Cerebellar nuclear complex (tissue), 1 donor: Measurements from ENCODE around the gene MRPL48.
"Not testable (repeated sequence)": the region's sequence is repeated elsewhere in the genome, so short reads cannot be mapped to it uniquely, and the experiment has no call there.

ENCODE experiments used
- DNase-seq, 2 experiments: peaks; one replicate each; lab custom pipeline; 2025; lab: John Stamatoyannopoulos, UW

Gene MRPL48

DNA sequence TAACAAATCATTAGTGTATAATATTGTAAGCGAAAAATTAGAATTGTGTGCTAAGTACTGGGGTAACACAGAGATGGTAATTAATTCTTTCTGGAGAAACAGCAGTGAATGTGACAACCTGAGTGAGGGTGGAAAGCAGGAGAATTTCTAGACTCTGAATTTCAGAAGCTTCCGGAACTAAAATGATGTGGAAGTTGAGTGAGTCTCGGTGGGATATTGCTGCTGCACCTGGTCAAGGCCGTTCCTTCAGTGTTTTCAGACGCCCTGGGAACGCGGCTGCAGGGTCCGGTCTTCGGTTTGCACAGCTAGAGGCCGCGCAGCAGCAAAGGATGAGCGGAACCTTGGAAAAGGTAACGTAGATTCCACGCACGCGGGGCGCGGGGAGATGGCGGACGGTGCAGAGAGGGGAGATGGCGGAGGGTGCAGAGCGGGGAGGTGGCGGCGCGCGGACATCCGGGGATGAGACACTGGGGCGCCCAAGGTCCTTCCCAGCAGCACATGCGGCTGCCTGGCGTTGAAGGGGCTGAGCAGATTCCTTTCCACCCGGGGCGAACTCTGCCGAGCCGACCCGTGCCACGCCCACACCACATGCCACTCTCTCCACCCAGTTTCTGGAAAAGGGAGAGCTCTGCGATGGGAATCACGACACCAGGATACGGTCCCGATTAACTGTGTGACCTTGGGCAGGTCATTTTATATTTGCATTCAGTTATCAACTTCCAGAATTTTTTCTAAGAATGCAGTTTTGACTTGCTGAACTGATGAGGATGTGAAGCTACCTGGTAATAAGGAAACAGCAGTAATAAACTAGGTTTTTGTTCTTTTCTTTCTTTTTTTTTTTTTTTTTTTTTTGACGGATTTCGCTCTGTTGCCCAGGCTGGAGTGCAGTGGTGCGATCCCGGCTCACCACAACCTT, at the start of gene MRPL48:
TSS of gene MRPL48 (plus strand) at position 232 of the 916 bp plus-strand sequence. CDS start at position 330, 98 bp downstream.
- peak in 1 of 2 experiments; percentile 62 for DNase-seq

DNA sequence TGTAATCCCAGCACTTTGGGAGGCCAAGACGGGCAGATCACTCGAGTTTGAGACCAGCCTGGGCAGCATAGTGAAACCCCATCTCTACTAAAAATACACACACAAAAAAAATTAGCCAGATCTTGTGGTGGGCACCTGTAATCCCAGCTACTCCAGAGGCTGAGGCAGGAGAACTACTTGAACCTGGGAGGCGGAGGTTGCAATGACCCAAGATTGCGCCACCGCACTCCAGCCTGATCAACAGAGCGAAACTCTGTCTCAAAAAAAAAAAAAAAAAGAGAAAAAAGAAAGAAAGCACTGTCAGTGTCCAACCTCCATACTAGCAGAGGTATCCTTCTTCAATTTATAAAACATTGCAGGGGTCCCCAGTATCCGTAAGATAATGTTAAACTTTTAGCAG, 44.6 kb upstream of the MRPL48 start:
- DNase-seq = no peak

- DNase-seq = no peak
Measured at GRCh38 chr11:73746701-73747100, 41.0 kb upstream of the MRPL48 start.

GRCh38 chr11:73747762-73748161, 39.9 kb upstream of the MRPL48 start:
- DNase-seq = no peak

DNA sequence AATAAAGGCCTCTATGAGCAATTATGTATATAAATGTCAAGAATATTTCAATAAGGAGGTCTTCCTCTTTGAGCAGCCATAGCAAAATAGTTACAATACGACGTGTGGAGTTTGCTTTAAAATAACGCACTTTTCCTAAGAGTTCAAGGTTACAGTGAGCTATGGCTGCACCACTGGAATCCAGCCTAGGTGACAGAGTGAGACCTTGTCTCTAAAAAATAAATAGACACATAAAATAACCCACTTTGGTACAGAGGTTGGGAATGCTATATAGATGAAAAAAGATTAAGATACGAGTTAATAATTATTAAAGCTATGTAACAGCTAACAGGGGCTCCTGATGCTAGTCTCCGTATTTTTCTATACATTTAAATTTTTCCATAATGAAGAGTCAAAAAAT, 39.4 kb upstream of the MRPL48 start:
- no peak for DNase-seq

GRCh38 chr11:73749118-73749517, 38.6 kb upstream of the MRPL48 start:
- DNase-seq = no peak

- DNase-seq = no peak
Measured at GRCh38 chr11:73750228-73750627, 37.4 kb upstream of the MRPL48 start.

- not testable (repeated sequence) for DNase-seq
Measured at GRCh38 chr11:73750862-73751261, 36.8 kb upstream of the MRPL48 start.

- DNase-seq = no peak
Measured at GRCh38 chr11:73752216-73752867, 35.3 kb upstream of the MRPL48 start.

DNA sequence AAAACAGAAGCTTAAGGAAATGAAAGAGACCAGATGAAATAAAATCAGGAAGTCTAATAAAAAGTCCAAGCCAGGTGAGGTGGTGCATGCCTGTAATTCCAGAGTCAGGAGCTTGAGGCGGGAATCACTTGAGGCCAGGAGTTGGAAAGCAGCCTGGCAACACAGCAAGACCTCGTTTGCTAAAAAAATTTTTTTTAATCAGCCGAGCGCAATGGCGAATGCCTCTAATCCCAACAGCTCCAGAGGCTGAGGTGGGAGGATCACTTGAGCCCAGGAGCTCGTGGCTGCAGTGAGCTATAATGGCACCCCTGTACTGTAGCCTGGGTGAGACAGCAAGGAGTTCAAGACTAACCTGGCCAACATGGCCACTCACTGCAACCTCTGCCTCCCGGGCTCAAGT, 34.8 kb upstream of the MRPL48 start:
- no peak for DNase-seq

DNA sequence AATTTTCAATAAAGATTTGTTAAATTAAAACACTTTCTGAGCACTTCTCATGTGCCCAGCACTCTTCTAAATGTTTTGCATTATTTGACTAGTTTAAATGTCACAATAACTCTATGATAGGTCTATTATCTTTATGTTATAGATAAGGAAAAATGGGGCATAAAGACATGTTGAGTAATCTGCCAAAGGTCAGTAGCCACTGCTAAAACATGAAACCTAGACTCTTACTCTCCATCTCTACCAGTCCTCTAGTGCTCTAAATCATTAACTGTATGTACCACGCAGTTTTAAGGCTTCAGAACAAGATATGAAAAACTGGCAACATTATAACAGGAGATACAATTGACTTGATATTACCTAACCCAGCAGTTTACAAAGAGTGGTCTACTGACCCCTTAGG, 33.7 kb upstream of the MRPL48 start:
- DNase-seq = no peak

GRCh38 chr11:73755670-73756069, 32.0 kb upstream of the MRPL48 start:
- no peak for DNase-seq

- no peak for DNase-seq
Measured at GRCh38 chr11:73757598-73757997, 30.1 kb upstream of the MRPL48 start.

DNA sequence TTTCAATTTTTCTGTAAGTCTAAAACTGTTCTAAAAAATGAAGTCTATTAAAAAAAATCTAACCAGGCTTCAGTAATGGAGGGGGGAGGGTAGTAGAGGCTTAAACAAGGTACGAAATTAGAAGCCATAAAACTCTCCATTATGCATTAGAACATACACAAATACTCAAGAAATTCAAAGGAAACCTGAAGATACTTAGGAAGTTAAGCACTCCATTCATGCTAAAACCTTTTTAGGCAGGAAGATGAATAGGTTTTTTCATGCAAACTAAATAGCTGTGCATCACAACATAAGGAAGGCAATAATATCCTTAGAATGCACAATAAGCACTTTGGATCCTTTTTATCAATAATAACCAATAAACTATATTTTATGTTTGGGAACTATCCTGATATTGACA, 29.2 kb upstream of the MRPL48 start:
- DNase-seq = no peak

DNA sequence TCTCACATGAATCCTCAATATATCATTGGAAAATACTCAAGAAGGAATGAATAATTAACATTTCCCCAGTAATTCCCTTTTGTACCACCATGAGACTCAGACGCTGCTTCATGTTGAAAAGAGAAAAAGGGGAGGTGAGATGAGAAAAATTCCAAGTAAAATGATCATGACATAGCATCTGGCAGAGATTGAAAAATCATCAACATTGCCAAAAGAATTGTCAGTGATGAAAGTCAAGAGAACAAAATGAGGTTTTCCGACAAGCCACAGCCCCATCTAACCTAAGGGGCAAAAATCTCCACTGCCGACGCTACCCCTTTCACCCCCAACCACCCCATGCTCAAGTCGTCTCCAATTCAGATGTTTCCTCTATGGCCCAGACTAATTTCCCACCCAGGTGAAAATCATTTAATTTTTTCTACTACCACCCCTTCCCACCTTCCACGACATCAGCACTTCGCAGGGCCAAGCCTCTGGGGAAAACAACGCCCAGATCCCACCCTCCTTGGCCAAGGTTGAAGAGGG, 28.0 kb upstream of the MRPL48 start:
- no peak for DNase-seq

DNA sequence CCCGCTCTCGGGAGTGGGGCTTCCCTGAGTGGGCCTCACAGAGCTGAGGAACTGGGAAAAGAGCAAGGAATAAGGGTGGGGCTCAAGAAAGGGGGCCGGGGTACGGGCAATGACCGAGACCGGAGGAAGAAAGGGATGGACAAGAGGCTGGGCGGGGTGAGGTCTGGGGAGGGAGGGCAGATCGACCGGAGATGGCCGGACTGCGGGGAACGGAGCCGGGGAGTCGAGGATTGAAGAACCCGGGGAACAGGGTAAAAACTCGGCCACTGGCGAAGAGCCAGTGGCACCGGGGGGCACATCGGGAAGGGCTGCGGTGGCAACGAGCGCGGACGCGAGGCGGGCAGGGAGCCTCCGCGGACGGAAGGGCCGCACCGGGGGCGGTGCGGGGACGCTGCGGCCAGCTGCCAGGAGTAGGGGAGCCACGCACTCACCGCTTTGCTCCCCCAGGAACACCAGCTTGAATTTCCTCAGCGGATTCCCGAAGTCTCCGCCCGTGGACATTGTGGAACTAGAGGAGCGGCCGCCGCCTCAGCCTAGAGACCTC, 27.5 kb upstream of the MRPL48 start:
- no peak for DNase-seq

GRCh38 chr11:73760679-73761402, 26.8 kb upstream of the MRPL48 start, which contains the start of gene RAB6A:
TSS of gene RAB6A (minus strand) at chr11:73761074. CDS start at chr11:73760635, 439 bp downstream.
- DNase-seq = peak; percentile 98 to 99

DNA sequence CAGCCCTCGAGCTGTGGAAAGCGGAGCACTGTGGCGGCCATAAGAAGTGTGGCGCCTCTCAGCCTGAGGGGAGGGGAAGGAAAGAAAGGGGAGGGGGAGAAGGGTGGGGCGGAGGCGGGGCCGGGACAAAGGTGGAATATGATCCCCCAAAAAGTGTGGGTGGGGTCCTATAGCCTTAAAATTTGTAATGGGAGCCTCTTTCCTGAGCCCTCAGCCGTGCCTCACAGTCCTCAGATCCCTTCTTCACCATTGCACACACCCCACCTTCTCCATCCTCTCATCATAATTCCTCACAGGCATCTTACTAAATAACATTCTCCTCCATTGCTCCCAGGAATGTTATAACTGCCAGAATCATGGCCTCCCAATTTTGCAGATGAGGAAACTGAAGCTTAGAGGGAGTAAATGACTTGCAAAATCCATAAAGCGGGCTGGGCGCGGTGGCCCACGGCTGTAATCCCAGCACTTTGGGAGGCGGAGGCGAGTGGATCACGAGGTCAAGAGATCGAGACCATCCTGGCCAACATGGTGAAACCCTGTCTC, 26.2 kb upstream of the MRPL48 start:
- DNase-seq = no peak

DNA sequence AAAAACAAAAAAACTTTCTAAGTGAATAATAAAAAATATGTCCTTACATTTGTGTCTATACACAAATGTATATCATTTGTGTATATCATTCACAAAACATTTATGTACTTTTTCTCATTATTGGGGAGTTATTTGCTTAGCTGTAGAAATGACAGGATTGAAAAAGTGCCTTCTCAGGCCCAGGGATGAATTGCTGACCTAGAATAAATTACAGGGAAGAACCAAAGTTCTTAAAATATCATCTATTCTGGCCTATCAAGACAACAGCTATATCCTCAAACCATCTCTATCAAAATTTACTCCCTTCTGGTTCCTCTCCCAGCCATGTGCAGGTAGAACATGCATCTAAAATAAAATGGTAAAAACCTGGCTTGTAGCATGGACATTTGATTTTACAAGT, 24.9 kb upstream of the MRPL48 start:
- no peak for DNase-seq

DNA sequence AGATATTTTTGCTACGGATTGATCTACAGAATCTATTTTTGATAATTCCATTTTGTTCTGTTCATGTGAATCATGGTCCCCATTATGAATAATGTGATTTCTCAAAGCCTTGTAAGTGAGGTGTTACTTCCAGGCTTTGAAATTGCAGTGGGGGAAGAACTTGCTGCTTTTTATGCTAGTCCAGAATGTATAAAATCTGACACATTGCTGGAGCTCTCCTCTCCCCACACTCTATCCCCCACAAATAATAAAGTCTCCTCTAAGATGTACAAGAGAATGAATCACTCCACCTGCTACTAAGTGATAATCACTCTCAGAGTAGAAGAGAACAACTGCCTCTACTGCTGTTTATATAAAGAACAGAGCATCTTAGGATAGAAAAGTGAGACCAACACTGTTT, 20.9 kb upstream of the MRPL48 start:
- DNase-seq = no peak

DNA sequence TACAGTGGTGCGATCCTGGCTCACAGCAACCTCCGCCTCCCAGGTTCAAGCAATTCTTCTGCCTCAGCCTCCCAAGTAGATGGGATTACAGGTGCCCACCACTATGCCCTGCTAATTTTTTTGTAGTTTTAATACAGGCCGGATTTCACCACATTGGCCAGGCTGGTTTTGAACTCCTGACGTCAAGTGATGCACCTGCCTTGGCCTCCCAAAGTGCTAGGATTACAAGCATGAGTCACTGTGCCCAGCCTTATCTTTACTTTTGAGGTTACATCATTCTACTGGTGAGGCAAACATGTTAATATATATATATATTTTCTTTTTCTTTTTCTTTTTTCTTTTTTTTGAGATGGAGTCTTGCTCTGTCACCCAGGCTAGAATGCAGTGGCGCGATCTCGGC, 16.9 kb upstream of the MRPL48 start:
- not testable (repeated sequence) for DNase-seq
